AG09309 (cell line): Measurements from ENCODE around the gene OR13C4.
"Not testable (repeated sequence)": the region's sequence is repeated elsewhere in the genome, so short reads cannot be mapped to it uniquely, and the experiment has no call there.

Experiments
- DNase-seq: peaks from one replicate; pipeline ENCODE4 v3.0.0-alpha.2; 2010; ENCODE audit warnings: low read depth
- H3K4me3 ChIP-seq: 2 replicates; pipeline ENCODE4 v1.5.1; 2011; ENCODE audit warnings: mild to moderate bottlenecking, low read depth, low read length, moderate library complexity; ENCODE audit not compliant: control insufficient read depth
- TF ChIP-seq, protein P1 (sequence below): IDR thresholded peaks from 2 replicates; pipeline ENCODE4 v1.5.1; 2011; ENCODE audit warnings: mild to moderate bottlenecking, low read depth, low read length, inconsistent platforms; ENCODE audit not compliant: insufficient read depth, control insufficient read depth; ENCODE audit errors: missing control alignments

OR13C4 gene

DNA sequence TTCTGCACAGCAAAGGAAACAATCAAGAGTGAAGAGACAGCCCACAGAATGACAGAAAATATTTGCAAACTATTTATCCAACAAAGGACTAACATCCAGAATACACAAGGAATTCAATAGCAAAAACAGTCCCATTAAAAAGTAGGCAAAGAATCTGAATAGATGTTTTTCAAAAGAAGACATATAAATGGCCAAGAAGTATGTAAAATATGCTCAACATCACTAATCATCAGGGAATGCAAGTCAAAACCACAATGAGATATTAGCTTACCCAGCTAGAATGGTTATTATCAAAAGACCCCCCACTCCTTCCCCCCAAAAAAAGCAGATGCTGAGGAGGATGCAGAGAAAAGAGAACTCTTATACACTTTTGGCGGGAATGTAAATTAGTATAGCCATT lies 28.5 kb upstream of the OR13C4 start:
- DNase-seq: no peak
- no peak overlapping the region for H3K4me3 ChIP-seq
- TF ChIP-seq, protein P1, sequence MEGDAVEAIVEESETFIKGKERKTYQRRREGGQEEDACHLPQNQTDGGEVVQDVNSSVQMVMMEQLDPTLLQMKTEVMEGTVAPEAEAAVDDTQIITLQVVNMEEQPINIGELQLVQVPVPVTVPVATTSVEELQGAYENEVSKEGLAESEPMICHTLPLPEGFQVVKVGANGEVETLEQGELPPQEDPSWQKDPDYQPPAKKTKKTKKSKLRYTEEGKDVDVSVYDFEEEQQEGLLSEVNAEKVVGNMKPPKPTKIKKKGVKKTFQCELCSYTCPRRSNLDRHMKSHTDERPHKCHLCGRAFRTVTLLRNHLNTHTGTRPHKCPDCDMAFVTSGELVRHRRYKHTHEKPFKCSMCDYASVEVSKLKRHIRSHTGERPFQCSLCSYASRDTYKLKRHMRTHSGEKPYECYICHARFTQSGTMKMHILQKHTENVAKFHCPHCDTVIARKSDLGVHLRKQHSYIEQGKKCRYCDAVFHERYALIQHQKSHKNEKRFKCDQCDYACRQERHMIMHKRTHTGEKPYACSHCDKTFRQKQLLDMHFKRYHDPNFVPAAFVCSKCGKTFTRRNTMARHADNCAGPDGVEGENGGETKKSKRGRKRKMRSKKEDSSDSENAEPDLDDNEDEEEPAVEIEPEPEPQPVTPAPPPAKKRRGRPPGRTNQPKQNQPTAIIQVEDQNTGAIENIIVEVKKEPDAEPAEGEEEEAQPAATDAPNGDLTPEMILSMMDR: no peak

DNA sequence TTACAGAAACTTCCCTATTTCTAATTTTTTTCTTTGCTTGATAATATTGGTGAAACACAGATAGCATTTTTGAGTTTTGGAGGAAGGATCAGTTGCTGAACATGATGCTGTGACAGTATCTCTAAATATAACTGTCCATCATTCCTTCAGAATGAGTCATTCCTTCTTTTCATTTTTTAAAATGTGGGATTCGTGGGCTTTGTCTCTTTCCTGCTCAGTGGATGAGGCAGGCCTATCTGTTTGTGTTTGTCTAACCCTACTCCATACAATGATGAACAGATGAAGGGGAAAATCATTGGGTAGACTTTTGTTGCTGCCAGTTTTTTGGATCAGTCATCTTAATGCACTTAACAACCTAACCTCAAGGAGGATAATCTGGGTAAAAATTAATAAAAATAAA lies 26.3 kb upstream of the OR13C4 start:
- no peak for DNase-seq
- TF ChIP-seq, protein P1: no peak
- H3K4me3 ChIP-seq: no peak overlapping the region

DNA sequence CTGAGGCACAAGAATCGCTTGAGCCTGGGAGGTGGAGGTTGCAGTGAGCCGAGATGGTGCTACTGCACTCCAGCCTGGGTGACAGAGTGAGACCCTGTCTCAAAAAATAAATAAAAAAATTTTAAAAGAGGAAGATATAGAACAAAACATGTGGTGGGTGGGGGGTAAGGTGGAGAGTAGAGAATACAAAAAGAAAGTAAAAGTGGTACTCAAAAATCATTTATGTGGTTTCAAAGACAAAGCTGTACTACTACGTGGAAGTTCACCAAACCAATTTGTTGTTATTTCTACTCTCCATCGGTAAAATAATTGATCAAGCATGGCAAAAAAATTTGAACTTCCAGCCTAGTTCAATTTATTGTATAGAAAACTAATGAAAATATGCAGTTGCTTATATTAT lies 17.6 kb upstream of the OR13C4 start:
- DNase-seq: no peak
- TF ChIP-seq, protein P1: no peak
- no peak overlapping the region for H3K4me3 ChIP-seq

DNA sequence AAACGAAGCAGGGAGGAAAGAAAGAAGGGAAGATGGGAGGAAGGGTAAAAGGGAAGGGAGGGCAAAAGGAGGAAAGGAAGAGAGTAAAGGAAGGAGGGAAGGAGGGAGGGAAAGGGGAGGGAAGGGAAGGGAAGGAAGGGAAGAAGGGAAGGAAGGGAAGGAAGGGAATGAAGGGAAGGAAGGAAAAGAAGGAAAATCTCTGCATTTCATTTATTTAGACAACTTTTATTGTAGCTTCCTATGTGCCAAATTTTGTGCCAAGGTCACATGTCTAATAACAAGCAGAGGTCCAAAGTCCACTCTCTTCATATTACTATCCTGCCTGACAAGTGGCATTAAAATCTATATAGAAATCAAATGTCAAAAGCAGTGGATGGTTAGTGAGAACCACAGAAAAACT lies 12.3 kb upstream of the OR13C4 start:
- TF ChIP-seq, protein P1: no peak
- no peak for DNase-seq
- H3K4me3 ChIP-seq: no peak overlapping the region

DNA sequence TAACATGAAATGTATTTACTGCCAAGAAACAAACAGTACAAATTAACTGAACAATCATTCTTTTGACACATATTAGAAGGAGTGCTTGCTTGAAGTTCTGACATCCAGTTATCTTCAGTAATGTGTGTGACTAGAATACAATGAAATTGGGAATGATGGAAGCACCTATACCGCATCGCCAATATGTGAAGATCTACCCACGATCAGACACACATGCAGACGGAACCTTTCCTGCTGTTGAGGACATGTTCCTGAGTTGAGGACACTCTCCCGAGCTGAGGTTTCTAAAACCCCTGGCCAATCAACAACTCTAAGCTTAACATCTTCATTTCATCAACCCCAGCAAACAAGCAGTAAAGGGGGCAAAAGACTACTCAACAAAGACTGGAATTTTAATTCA lies 9.7 kb upstream of the OR13C4 start, which contains the start of gene OR13C3:
TSS of gene OR13C3 (minus strand) at position 101 of the 400 bp plus-strand sequence. CDS start 133 bp downstream, outside the sequence.
- no peak for DNase-seq
- TF ChIP-seq, protein P1: no peak
- no peak within 1 kb of the TSS for H3K4me3 ChIP-seq

DNA sequence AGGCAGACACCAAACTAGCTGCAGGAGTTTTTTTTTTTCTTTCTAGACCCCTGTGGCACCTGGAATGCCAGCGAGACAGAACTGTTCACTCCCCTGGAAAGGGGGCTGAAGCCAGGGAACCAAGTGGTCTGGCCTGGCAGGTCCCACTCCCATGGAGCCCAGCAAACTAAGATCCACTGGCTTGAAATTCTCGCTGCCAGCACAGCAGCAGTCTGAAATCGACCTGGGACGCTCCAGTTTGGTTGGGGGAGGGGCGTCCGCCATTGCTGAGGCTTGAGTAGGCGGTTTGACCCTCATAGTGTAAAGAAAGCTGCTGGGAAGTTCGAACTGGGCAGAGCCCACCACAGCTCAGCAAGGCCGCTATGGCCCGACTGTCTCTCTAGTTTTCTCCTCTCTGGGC lies 6.8 kb downstream of the OR13C4 start:
- H3K4me3 ChIP-seq, DNase-seq: not testable (repeated sequence)

DNA sequence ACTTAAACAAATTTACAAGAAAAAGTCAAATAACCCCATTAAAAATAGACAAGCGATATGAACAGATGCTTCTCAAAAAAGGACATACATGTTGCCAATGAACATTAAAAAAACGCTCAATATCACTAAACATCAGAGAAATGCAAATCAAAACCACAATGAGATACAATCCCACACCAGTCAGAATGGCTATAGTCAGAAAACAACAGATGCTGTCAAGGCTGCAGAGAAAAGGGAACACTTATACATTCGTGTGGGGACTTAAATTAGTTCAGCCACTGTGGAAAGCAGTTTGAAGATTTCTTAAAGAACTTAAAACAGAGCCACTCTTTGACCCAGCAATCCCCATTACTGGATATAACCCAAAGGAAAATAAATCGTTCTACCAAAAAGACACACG lies 12.1 kb downstream of the OR13C4 start:
- no peak overlapping the region for H3K4me3 ChIP-seq
- DNase-seq: no peak
- TF ChIP-seq, protein P1: no peak
